H1 (cell line): ENCODE measurements around the gene CELA1. TPM values are rescaled to one million over a fixed set of nuclear protein-coding genes. Genes with fewer than 3 reads are reported as not detected.

Experiments used
- CEBPB ChIP-seq: IDR thresholded peaks from 2 replicates; pipeline ENCODE4 v1.6.1; 2012; ENCODE audit warnings: low read depth, low read length
- EGR1 ChIP-seq: IDR thresholded peaks from 2 replicates; pipeline ENCODE4 v1.6.1; 2011; ENCODE audit warnings: low read depth, low read length, borderline replicate concordance
- NANOG ChIP-seq: IDR thresholded peaks from 2 replicates; pipeline ENCODE4 v1.6.1; 2011; ENCODE audit warnings: low read length, low read depth, mild to moderate bottlenecking, inconsistent platforms; ENCODE audit not compliant: insufficient read depth, poor library complexity, severe bottlenecking
- POU5F1 ChIP-seq: IDR thresholded peaks from 2 replicates; pipeline ENCODE4 v1.6.1; 2011; ENCODE audit warnings: low read depth, mild to moderate bottlenecking, low read length, moderate library complexity
- SIRT6 ChIP-seq: IDR thresholded peaks from one replicate; pipeline ENCODE4 v1.7.1; 2012; ENCODE audit warnings: low read length, inconsistent platforms
- polyA plus RNA-seq, 7 experiments: library from polyadenylated mRNA; depleted of rRNA in 3 of 7; stranded (reverse) in 5 of 7; unstranded in 2 of 7; fragments of >200 nt in 5 of 7; fragments of 200-250 nt in 2 of 7; gene quantifications; 1 replicate in 5 of 7; 2 replicates in 1 of 7; 4 replicates in 1 of 7; pipeline versions ENCODE4 v1.2.1 to v1.2.3, GENCODE V29; 2011 to 2013; ENCODE audit warnings: missing spikeins in 2 of 7, mixed read lengths in 2 of 7
- total RNA-seq: library from RNA; stranded (reverse); fragmentation: NEBNext Ultra II Directional; extraction: Animal tissue kit (Norgen Biotek cat#: 25700); gene quantifications from 2 replicates; pipeline ENCODE4 v1.2.1, GENCODE V29; 2021
- TF ChIP-seq, protein P1 (sequence below): IDR thresholded peaks from 2 replicates; pipeline ENCODE4 v1.6.1; 2012; ENCODE audit warnings: inconsistent platforms
- TF ChIP-seq, protein P2 (sequence below): IDR thresholded peaks from 2 replicates; pipeline ENCODE4 v1.6.1; 2012; ENCODE audit warnings: inconsistent platforms

The CELA1 gene
- total and polyA plus RNA-seq, 2 of the 8 experiments (the other 6 are each of a cell fraction or from before 2014, with no cell fraction given): 0.09 TPM; not detected in 1

DNA sequence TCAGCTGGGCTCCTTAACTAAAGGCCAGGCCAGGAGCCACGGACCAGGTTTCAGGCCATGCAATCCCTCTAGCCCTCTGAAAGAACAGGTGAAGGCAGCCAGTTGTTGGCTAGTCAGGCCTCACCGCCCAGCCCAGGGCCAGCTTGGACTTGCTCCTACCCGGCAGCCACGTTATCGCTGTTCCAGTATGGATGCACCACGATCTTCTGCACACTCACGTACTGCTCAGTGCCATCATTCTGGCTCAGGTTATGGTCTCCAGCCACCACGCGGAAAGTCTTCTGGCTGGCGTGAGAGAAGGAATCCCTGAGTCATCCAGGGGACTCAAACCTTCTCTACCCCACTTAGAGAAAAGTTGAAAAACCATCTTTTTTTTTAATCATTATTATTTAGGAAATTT is 4.1 kb downstream of the CELA1 start (continued):
- TF ChIP-seq NANOG (no peak), POU5F1 (no peak), CEBPB (no peak), EGR1 (no peak), SIRT6 (no peak)
- TF ChIP-seq, protein P1, sequence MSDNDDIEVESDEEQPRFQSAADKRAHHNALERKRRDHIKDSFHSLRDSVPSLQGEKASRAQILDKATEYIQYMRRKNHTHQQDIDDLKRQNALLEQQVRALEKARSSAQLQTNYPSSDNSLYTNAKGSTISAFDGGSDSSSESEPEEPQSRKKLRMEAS: no peak
- TF ChIP-seq, protein P2, sequence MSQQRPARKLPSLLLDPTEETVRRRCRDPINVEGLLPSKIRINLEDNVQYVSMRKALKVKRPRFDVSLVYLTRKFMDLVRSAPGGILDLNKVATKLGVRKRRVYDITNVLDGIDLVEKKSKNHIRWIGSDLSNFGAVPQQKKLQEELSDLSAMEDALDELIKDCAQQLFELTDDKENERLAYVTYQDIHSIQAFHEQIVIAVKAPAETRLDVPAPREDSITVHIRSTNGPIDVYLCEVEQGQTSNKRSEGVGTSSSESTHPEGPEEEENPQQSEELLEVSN: no peak
